ENCODE data around the gene ST8SIA1. TPM values are rescaled to one million over a fixed set of nuclear protein-coding genes. Genes with fewer than 3 reads are reported as not detected.

The ST8SIA1 gene
- total RNA-seq, 1 donor from 2014 or later, result 1.8 TPM

DNA sequence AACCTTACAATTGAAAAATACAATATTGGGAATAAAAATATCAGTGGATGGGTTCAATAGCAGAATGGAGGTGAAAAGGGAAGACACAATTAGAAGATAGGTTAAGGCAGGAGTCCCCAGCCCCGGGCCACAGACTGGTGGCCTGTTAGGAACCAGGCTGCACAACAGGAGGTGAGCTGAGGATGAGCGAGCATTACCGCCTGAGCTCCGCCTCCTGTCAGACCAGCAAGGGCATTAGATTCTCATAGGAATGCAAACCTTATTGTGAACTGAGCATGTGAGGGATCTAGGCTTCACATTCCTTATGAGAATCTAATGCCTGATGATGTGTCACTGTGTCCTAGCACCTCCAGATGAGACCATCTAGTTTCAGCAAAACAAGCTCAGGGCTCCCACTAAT is 27.3 kb upstream of the ST8SIA1 start:
- Histone ChIP-seq H2AFZ (replicated peaks) (no peak overlapping the region), H3K4me3 (no peak overlapping the region), H3K79me2 (ENCODE audit: low read depth) (no peaks in the 10 kb centered on the region), H3K4me2 (no peak overlapping the region), H3K36me3 (no peaks in the 10 kb centered on the region), H3K4me1 (no peaks in the 10 kb centered on the region), H3K27me3 (no peaks in the 10 kb centered on the region), H3K9me3 (ENCODE audit: low read depth) (no peaks in the 10 kb centered on the region), H3K9ac (no peak overlapping the region), H3F3A (ENCODE audit: low read depth) (no peaks in the 10 kb centered on the region), H4K20me1 (ENCODE audit: low read depth) (no peaks in the 10 kb centered on the region), H3K27ac (no peak overlapping the region)
- peaks cover 2% of the 10 kb centered on the region for H3K9me3 Mint-ChIP-seq
- no peaks in the 10 kb centered on the region for H3K36me3 Mint-ChIP-seq
- H3K4me1 Mint-ChIP-seq, result no peaks in the 10 kb centered on the region
- TF ChIP-seq CTCF (IDR thresholded peaks at IDR 0.05), result no peak
- TF ChIP-seq EZH2phosphoT487 (IDR thresholded peaks at IDR 0.05), result no peak
- DNase-seq (ENCODE audit: low spot score), result peak; percentile 43
- H3K27ac Mint-ChIP-seq, result no peak overlapping the region
- no peaks in the 10 kb centered on the region for H3K27me3 Mint-ChIP-seq (ENCODE audit: insufficient read depth, low read depth)
- H3K4me3 Mint-ChIP-seq, result no peak overlapping the region

- Mint-ChIP-seq H3K36me3 (no peaks in the 10 kb centered on the region), H3K4me1 (no peaks in the 10 kb centered on the region), H3K27me3 (ENCODE audit: insufficient read depth, low read depth) (no peaks in the 10 kb centered on the region), H3K4me3 (no peak overlapping the region), H3K9me3 (peaks cover 2% of the 10 kb centered on the region), H3K27ac (no peak overlapping the region)
- Histone ChIP-seq H3K36me3 (no peaks in the 10 kb centered on the region), H3K27ac (no peak overlapping the region), H3F3A (ENCODE audit: low read depth) (no peaks in the 10 kb centered on the region), H3K4me1 (no peaks in the 10 kb centered on the region), H4K20me1 (ENCODE audit: low read depth) (no peaks in the 10 kb centered on the region), H2AFZ (replicated peaks) (no peak overlapping the region), H3K4me3 (no peak overlapping the region), H3K79me2 (ENCODE audit: low read depth) (no peaks in the 10 kb centered on the region), H3K27me3 (no peaks in the 10 kb centered on the region), H3K9me3 (ENCODE audit: low read depth) (no peaks in the 10 kb centered on the region), H3K4me2 (no peak overlapping the region), H3K9ac (no peak overlapping the region)
- no peak for TF ChIP-seq EZH2 (IDR thresholded peaks at IDR 0.05)
- TF ChIP-seq EZH2phosphoT487 (IDR thresholded peaks at IDR 0.05), result no peak
- no peak for TF ChIP-seq CTCF (IDR thresholded peaks at IDR 0.05)
- no peak for DNase-seq (ENCODE audit: low spot score)
Observed at GRCh38 chr12:22360774-22361173, 26.3 kb upstream of the ST8SIA1 start.

- no peaks in the 10 kb centered on the region for H3K36me3 Mint-ChIP-seq
- no peaks in the 10 kb centered on the region for H3K9me3 Mint-ChIP-seq
- H3K4me1 Mint-ChIP-seq, result no peaks in the 10 kb centered on the region
- Histone ChIP-seq H3K9ac (no peak overlapping the region), H3K4me2 (no peak overlapping the region), H3K36me3 (no peaks in the 10 kb centered on the region), H2AFZ (replicated peaks) (no peak overlapping the region), H3K27me3 (no peaks in the 10 kb centered on the region), H3K9me3 (ENCODE audit: low read depth) (no peaks in the 10 kb centered on the region), H3K79me2 (ENCODE audit: low read depth) (no peaks in the 10 kb centered on the region), H3K27ac (no peak overlapping the region), H3K4me1 (no peaks in the 10 kb centered on the region), H4K20me1 (ENCODE audit: low read depth) (no peaks in the 10 kb centered on the region), H3F3A (ENCODE audit: low read depth) (no peaks in the 10 kb centered on the region), H3K4me3 (no peak overlapping the region)
- no peak for TF ChIP-seq EZH2 (IDR thresholded peaks at IDR 0.05)
- TF ChIP-seq EZH2phosphoT487 (IDR thresholded peaks at IDR 0.05), result no peak
- TF ChIP-seq CTCF (IDR thresholded peaks at IDR 0.05), result no peak
- no peak overlapping the region for H3K27ac Mint-ChIP-seq
- no peaks in the 10 kb centered on the region for H3K27me3 Mint-ChIP-seq (ENCODE audit: insufficient read depth, low read depth)
- H3K4me3 Mint-ChIP-seq, result no peak overlapping the region
- DNase-seq (ENCODE audit: low spot score), result no peak
Observed at GRCh38 chr12:22357531-22357930, 23.0 kb upstream of the ST8SIA1 start.

DNA sequence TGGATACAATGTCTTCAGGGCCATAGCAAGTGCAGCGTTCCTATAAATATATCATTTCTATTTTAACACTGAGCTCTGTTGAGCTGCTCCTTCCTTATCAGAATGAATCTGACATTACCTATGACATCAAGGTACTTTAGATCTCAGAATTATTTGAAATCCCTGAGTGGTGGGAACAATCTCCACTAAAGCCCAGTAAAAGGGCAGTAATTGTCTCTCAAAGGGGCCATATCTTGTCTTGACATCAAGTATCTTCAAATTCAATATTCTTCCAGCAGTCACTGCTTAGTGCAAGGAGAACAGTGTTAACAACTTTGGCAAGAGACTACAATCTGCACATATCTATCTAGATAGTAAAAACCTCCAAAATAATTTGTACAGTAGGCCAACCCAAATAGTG is 21.7 kb upstream of the ST8SIA1 start:
- H3K27me3 ChIP-seq, result no peaks in the 10 kb centered on the region
- Mint-ChIP-seq H3K27ac (no peak overlapping the region), H3K27me3 (ENCODE audit: insufficient read depth, low read depth) (no peaks in the 10 kb centered on the region), H3K4me1 (no peaks in the 10 kb centered on the region), H3K9me3 (no peaks in the 10 kb centered on the region), H3K36me3 (no peaks in the 10 kb centered on the region), H3K4me3 (no peak overlapping the region)
- no peaks in the 10 kb centered on the region for H3F3A ChIP-seq (ENCODE audit: low read depth)
- H3K9me3 ChIP-seq (ENCODE audit: low read depth), result no peaks in the 10 kb centered on the region
- H3K4me3 ChIP-seq, result no peak overlapping the region
- no peaks in the 10 kb centered on the region for H3K79me2 ChIP-seq (ENCODE audit: low read depth)
- no peaks in the 10 kb centered on the region for H3K4me1 ChIP-seq
- H3K27ac ChIP-seq, result no peak overlapping the region
- TF ChIP-seq EZH2phosphoT487 (IDR thresholded peaks at IDR 0.05) (no peak), CTCF (IDR thresholded peaks at IDR 0.05) (no peak), EZH2 (IDR thresholded peaks at IDR 0.05) (no peak)
- no peaks in the 10 kb centered on the region for H4K20me1 ChIP-seq (ENCODE audit: low read depth)
- H3K4me2 ChIP-seq, result no peak overlapping the region
- H3K9ac ChIP-seq, result no peak overlapping the region
- no peaks in the 10 kb centered on the region for H3K36me3 ChIP-seq
- no peak for DNase-seq (ENCODE audit: low spot score)
- H2AFZ ChIP-seq (replicated peaks), result no peak overlapping the region

Data from neural progenitor cell (in vitro differentiated cells).